NT2/D1 (cell line): ENCODE results near the gene MICAL2.

Source experiments
- DNase-seq: peaks from one replicate; pipeline ENCODE4 v3.0.0-alpha.2; 2011; ENCODE audit warnings: low read depth, low spot score
- H3K27me3 ChIP-seq: 2 replicates; pipeline ENCODE4 v1.6.0; 2011; ENCODE audit warnings: mild to moderate bottlenecking; ENCODE audit not compliant: insufficient read length, insufficient read depth
- H3K36me3 ChIP-seq: 2 replicates; pipeline ENCODE4 v1.6.1; 2011; ENCODE audit warnings: mild to moderate bottlenecking, low read length, mixed read lengths; ENCODE audit not compliant: insufficient read depth, insufficient read length
- H3K4me1 ChIP-seq: 2 replicates; pipeline ENCODE4 v1.5.1; 2011; ENCODE audit not compliant: insufficient read depth, insufficient read length
- H3K4me3 ChIP-seq: 2 replicates; pipeline ENCODE4 v1.5.1; 2011; ENCODE audit warnings: low read depth; ENCODE audit not compliant: insufficient read length
- H3K9ac ChIP-seq: 2 replicates; pipeline ENCODE4 v1.6.0; 2011; ENCODE audit warnings: low read depth; ENCODE audit not compliant: insufficient read length
- H3K9me3 ChIP-seq: 2 replicates; pipeline ENCODE4 v1.5.1; 2011; ENCODE audit warnings: mild to moderate bottlenecking, low read length; ENCODE audit not compliant: insufficient read depth
- SUZ12 ChIP-seq: IDR thresholded peaks from 2 replicates; pipeline ENCODE4 v1.6.1; 2011; ENCODE audit not compliant: insufficient read length, insufficient read depth; ENCODE audit errors: extremely low read depth
- YY1 ChIP-seq: IDR thresholded peaks from 2 replicates; pipeline ENCODE4 v1.6.1; 2011; ENCODE audit not compliant: insufficient read length, insufficient read depth
- ZNF274 ChIP-seq: IDR thresholded peaks from 2 replicates; pipeline ENCODE4 v1.6.1; 2011; ENCODE audit warnings: mild to moderate bottlenecking, low read depth, low read length

The MICAL2 gene

DNA sequence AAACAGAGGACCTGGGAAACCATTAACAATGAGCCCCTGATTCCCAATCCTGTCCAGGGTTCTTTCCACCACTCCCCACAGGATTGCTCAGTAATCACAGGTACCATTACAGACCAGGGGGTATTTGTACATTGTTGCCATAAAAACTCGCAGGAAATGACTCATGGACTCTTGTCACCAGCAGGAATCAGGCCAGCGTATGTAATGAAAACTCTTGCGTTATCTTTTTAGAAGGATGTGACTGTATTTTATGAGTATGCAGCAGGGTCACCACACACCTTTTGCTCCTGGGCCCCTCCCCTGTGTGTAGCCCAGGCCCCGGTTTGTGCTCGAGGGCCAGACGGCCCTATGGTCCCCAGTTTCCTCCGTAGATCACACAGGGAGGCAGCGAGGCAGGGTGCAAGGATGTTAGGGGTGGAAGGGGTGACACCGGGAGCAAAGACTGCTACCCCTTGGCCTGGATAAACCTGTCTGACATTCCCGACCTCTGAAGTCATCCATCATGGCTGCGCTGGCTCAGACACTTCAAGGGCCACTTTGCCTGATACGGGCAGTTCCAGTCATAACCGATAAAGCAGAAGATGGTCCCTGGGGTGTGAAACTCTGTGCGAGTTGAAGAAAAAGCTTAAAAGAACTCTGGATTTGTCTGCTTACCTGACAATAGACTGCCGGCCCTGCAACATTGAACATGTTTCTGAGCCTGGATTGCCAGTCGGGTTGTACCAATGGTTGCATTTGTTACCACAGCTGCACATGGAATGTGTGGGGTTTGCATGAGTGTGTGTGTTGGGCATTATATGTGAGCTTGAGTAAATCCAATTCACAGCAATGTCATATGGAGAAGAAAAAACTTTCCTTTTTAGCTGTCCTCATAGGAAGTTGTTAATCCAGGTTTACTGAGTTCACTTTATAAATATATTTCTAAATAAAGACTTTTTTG is 56.9 kb downstream of the MICAL2 start:
- Histone ChIP-seq H3K4me3 (no peak overlapping the region), H3K27me3 (no peaks in the 10 kb centered on the region), H3K9me3 (peaks cover 4% of the 10 kb centered on the region; the same call in 1 of the 2 replicates), H3K4me1 (peaks cover 6% of the 10 kb centered on the region), H3K9ac (no peak overlapping the region), H3K36me3 (peaks cover 11% of the 10 kb centered on the region)
- DNase-seq, result no peak
- TF ChIP-seq ZNF274, result no peak
- no peak for TF ChIP-seq SUZ12
- no peak for TF ChIP-seq YY1

DNA sequence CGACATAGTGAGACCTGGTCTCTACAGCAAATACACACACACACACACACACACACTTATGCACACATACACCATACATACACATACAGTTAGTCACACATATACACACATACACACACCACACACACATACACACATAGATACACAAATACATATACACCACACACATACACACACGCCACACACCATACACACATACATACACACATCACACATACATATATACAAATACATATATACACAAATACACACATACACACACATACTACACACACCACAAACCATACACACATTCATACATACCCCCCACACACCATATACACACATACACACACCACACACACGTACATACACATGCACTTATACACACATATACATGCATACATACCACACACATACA is 57.7 kb downstream of the MICAL2 start:
- Histone ChIP-seq H3K27me3 (no peaks in the 10 kb centered on the region), H3K4me1 (peaks cover 5% of the 10 kb centered on the region), H3K9ac (no peak overlapping the region), H3K9me3 (peaks cover 4% of the 10 kb centered on the region; the same call in 1 of the 2 replicates), H3K4me3 (no peak overlapping the region), H3K36me3 (peaks cover 6% of the 10 kb centered on the region)
- TF ChIP-seq YY1 (no peak), ZNF274 (no peak), SUZ12 (no peak)
- no peak for DNase-seq

DNA sequence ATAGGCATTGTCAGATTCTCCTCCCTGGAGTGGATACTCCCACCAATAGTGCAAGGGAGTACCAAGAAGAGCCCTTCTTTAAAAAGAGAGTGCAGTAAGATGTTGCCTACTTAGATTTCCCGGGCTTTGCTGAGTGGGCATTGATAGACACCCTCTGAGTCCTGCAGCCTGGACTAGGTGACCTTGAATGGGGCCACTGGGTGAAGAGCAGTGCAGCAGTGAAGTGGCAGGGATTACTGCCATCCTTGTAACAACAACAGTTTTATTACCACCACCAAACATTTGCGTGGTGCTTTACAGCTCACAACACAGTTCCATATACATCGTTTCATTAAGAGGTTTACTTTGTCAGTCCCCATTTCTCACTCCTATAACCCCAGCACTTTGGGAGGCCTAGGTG is 59.4 kb downstream of the MICAL2 start:
- no peak overlapping the region for H3K9ac ChIP-seq
- H3K4me1 ChIP-seq, result no peaks in the 10 kb centered on the region
- H3K36me3 ChIP-seq, result peaks cover 6% of the 10 kb centered on the region
- no peak for TF ChIP-seq SUZ12
- TF ChIP-seq YY1, result no peak
- no peak for TF ChIP-seq ZNF274
- H3K27me3 ChIP-seq, result no peaks in the 10 kb centered on the region
- H3K4me3 ChIP-seq, result no peak overlapping the region
- DNase-seq, result no peak
- H3K9me3 ChIP-seq, result peaks cover 4% of the 10 kb centered on the region; the same call in 1 of the 2 replicates

DNA sequence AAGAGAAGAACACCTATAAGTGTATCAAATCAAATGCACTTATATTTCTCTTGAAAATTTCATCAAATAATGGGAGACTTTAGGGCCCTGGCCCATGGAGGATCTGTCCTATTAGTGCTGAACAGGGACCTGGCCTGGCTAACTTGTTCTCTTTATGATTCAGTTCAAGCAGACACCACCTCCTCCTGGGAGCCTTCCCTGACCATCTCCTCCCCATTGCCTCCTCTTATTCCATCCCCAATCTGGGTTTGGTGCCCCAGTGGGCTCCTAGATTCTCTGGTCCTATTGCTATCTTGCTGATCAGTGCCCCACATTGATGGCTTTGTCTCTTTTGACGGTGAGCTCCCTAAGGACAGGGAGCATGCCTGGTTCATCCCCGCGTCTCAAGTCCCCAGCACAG is 60.1 kb downstream of the MICAL2 start:
- Histone ChIP-seq H3K4me1 (no peaks in the 10 kb centered on the region), H3K27me3 (no peaks in the 10 kb centered on the region), H3K4me3 (no peak overlapping the region), H3K36me3 (peaks cover 3% of the 10 kb centered on the region), H3K9me3 (peaks cover 4% of the 10 kb centered on the region; the same call in 1 of the 2 replicates), H3K9ac (no peak overlapping the region)
- DNase-seq, result no peak
- no peak for TF ChIP-seq ZNF274
- TF ChIP-seq SUZ12, result no peak

DNA sequence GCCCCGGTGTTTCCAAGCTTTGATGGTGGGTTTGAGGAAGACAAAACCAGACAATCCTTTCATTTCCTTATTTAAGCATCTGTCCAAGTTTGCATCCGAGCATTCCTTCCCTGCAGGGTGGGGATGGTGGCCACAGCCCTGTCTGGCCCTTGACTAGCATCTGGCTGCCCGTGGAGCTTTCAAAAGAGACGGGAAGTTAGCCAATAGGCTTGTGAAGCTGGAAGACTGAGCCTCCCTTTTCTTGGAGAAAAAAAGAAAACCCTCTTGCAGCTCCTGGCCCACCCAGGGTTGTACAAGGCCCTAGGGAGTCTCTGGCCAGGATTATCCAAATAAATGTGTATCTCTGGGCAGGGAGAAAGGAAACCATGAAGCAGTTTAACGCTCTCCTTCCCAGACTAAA is 60.6 kb downstream of the MICAL2 start:
- no peak for DNase-seq
- TF ChIP-seq SUZ12 (no peak), YY1 (no peak), ZNF274 (no peak)
- Histone ChIP-seq H3K4me1 (no peaks in the 10 kb centered on the region), H3K27me3 (no peaks in the 10 kb centered on the region), H3K4me3 (no peak overlapping the region), H3K36me3 (peaks cover 3% of the 10 kb centered on the region), H3K9me3 (peaks cover 4% of the 10 kb centered on the region; the same call in 1 of the 2 replicates), H3K9ac (no peak overlapping the region)

DNA sequence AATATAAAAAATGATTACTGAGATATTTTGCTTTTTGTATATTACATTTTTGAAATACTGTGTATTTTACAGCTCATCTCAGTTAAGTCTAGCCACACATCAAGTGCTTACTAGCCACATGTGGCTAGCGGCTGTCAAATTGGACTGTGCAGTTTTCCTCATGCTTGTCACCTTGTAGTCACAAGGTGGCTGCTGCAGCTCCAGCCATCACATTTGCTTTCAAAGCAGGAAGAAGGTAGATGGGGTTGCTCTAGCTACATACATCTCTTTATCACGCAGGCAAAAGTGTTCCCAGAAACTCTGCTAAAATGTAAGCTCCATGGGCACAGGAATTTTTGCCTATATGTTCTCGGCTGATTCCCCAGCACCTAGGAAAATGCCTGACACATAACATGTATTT is 61.5 kb downstream of the MICAL2 start:
- H3K4me1 ChIP-seq, result no peaks in the 10 kb centered on the region
- peaks cover 4% of the 10 kb centered on the region; the same call in 1 of the 2 replicates for H3K9me3 ChIP-seq
- no peak for DNase-seq
- H3K9ac ChIP-seq, result no peak overlapping the region
- peaks cover 3% of the 10 kb centered on the region for H3K36me3 ChIP-seq
- no peak overlapping the region for H3K4me3 ChIP-seq
- H3K27me3 ChIP-seq, result no peaks in the 10 kb centered on the region
- TF ChIP-seq ZNF274 (no peak), SUZ12 (no peak), YY1 (no peak)

DNA sequence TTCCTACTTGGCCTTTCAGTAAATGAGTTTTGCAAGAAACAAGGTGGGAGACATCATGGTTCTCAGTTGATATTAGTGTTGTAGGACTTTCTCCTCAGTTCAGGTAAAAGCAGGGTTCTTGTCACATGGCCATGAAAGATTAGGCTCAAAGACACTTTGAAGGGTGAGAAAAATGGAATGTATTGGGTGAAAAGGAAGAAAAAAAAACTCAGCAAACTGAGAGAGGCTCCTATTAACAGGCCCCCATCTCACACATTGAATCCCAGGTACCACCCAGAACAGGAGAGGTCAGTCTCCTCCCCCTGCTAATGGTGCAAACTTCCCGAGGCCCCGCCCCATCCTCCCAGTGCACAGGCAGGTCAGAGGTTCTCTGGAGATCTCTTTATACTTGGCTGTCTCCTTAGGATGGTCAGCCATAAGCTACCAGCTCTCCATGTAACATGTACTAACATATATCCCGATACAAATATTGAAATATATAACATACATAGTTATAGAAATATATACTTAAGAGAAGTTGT is 62.2 kb downstream of the MICAL2 start:
- DNase-seq, result no peak
- H3K4me1 ChIP-seq, result no peaks in the 10 kb centered on the region
- no peak for TF ChIP-seq YY1
- TF ChIP-seq SUZ12, result no peak
- no peak for TF ChIP-seq ZNF274
- peaks cover 4% of the 10 kb centered on the region; the same call in 1 of the 2 replicates for H3K9me3 ChIP-seq
- H3K36me3 ChIP-seq, result peaks cover 3% of the 10 kb centered on the region
- no peak overlapping the region for H3K4me3 ChIP-seq
- no peak overlapping the region for H3K9ac ChIP-seq
- H3K27me3 ChIP-seq, result no peaks in the 10 kb centered on the region
